Measurements from ENCODE around the gene ENKD1.

- TF ChIP-seq CHCHD3 (CRISPR knock-in tag; IDR thresholded peaks at IDR 0.05) (no peak), POLR2A (IDR thresholded peaks at IDR 0.05; ENCODE audit: insufficient read depth in 1 of 2, low read depth in 2 of 2, low read length in 2 of 2) (no peak), ZFP37 (CRISPR knock-in tag; IDR thresholded peaks at IDR 0.05; ENCODE audit: borderline replicate concordance) (no peak), ZNF253 (CRISPR knock-in tag; IDR thresholded peaks at IDR 0.05; ENCODE audit: borderline replicate concordance) (no peak), ZNF530 (CRISPR knock-in tag; IDR thresholded peaks at IDR 0.05; ENCODE audit: low read depth) (no peak), ZBTB7B (CRISPR knock-in tag; IDR thresholded peaks at IDR 0.05) (no peak), EP300 (IDR thresholded peaks at IDR 0.05; ENCODE audit: low read depth in 2 of 2, low read length in 2 of 2) (no peak), EP300 (CRISPR knock-in tag; IDR thresholded peaks at IDR 0.05; ENCODE audit: borderline replicate concordance) (no peak), SETDB1 (CRISPR knock-in tag; IDR thresholded peaks at IDR 0.05; ENCODE audit: borderline replicate concordance) (no peak), ZNF772 (CRISPR knock-in tag; IDR thresholded peaks at IDR 0.05) (no peak), MIXL1 (CRISPR knock-in tag; IDR thresholded peaks at IDR 0.05) (no peak), ZNF382 (CRISPR knock-in tag; IDR thresholded peaks at IDR 0.05; ENCODE audit: borderline replicate concordance) (no peak), ZBTB42 (CRISPR knock-in tag; IDR thresholded peaks at IDR 0.05) (no peak)
Observed at GRCh38 chr16:67678354-67679023, 11.9 kb upstream of the ENKD1 start.

All from HepG2 (cell line).